Pancreas (tissue), 10 donors: ENCODE measurements around the gene IMPG1. TPM values are rescaled to one million over a fixed set of nuclear protein-coding genes. Genes with fewer than 3 reads are reported as not detected.
"Not testable (repeated sequence)": the region's sequence is repeated elsewhere in the genome, so short reads cannot be mapped to it uniquely, and the experiment has no call there.

Experiments
- ATAC-seq, 4 donors: fragments of 200-7000 bp; cut with Tn5 transposase; one replicate each; pipeline versions ENCODE4 v1.8.0 to v1.9.1; 2020; ENCODE audit warnings: mild to moderate bottlenecking in 4 of 4, moderate library complexity in 4 of 4
- DNase-seq, 6 donors: peaks; one replicate each; pipeline ENCODE4 v3.0.0-alpha.2; 2020
- FAIRE-seq: peaks from 2 replicates; lab custom pipeline; 2012; peaks lifted over from hg19 to GRCh38; lab: Jason Lieb, UNC
- H3K27ac ChIP-seq, 4 donors: fragments of 200-600 bp; sonication (generic); 1 replicate in 3 of 4; 2 replicates in 1 of 4; pipeline versions ENCODE4 v1.5.0 to v1.8.0; 2020
- H3K27me3 ChIP-seq, 4 donors: fragments of 200-600 bp; one replicate each; pipeline ENCODE4 v1.8.0; 2021
- H3K36me3 ChIP-seq, 3 donors: fragments of 200-600 bp; sonication (generic) in 1 of 3; one replicate each; pipeline versions ENCODE4 v1.5.0 to v1.8.0; 2020 to 2021
- H3K4me1 ChIP-seq, 3 donors: fragments of 200-600 bp; one replicate each; pipeline ENCODE4 v1.8.0; 2021
- H3K4me3 ChIP-seq, 4 donors: fragments of 200-600 bp; sonication (generic) in 2 of 4; one replicate each; pipeline versions ENCODE4 v1.5.0 to v1.8.0; 2020 to 2021
- H3K9me3 ChIP-seq, 4 donors: fragments of 200-600 bp; one replicate each; pipeline ENCODE4 v1.8.0; 2021
- CTCF ChIP-seq, 4 donors: fragments of 200-600 bp; sonication (generic) in 3 of 4; IDR thresholded peaks; one replicate each; pipeline versions ENCODE4 v1.5.0 to v1.8.0; 2021; ENCODE audit warnings: antibody characterized with exemption in 4 of 4
- WGBS, 2 donors: extraction: QIAGEN DNeasy Blood & Tissue Kit; methylation state at CpG; one replicate each; pipeline ENCODE4 v1.1.7; 2013; 5-methylcytosine and 5-hydroxymethylcytosine counted together
- intact Hi-C, 3 donors: fragments of 100-400 bp; cut with DNase I; formaldehyde crosslinking; loops; one replicate each; pipeline versions ENCODE4 v1.11.1 to v1.14.2; 2022
- polyA plus RNA-seq, 2 donors: library from polyadenylated mRNA; stranded (reverse); fragments of 200-250 nt; gene quantifications; one replicate each; pipeline ENCODE4 v1.2.3, GENCODE V29; 2013
- total RNA-seq, 6 donors: library from RNA; stranded (reverse); fragmentation: NEBNext Ultra II Directional in 4 of 6; extraction: Animal tissue kit (Norgen Biotek cat#: 25700) in 4 of 6; gene quantifications; one replicate each; pipeline versions ENCODE4 v1.2.1 to v1.2.4, GENCODE V29; 2021 to 2023
- donor health status: healthy with polysubstance abuse.
- donor health status: DM: no; HTN: no; CAD: no; lungs with moderate emphysema.
- donor health status: DM: no; HTN: no; CAD: no.
- donor health status: control.
- donor health status: control.
- donor health status: Bipolar disorder and iron deficiency.
- donor health status: DM: yes; HTN: yes; CAD: no.
- donor health status: DM: no; HTN: no; CAD: no.
- donor health status: DM: no; HTN: no; CAD: no.
- donor health status: DM: yes; HTN: yes; CAD: no.

Gene IMPG1
- total and polyA plus RNA-seq, 8 donors = 0.04 to 0.44 (median 0.07) TPM; not detected in 1

- H3K4me1 ChIP-seq = no peaks in the 10 kb centered on the region
- DNase-seq (no peak), ATAC-seq (no peak), FAIRE-seq (no peak)
- no peak overlapping the region for H3K4me3 ChIP-seq
- TF ChIP-seq CTCF (IDR thresholded peaks at IDR 0.05) = no peak
- WGBS, 2 donors = 88% methylated on average over 2 of the region's 2 CpGs
- intact Hi-C loops = no loop called here
- no peaks in the 10 kb centered on the region for H3K27me3 ChIP-seq
- peaks cover 0 to 8% (median 0%) of the 10 kb centered on the region in 3 donors for H3K36me3 ChIP-seq
- H3K9me3 ChIP-seq = no peaks in the 10 kb centered on the region
- no peak overlapping the region for H3K27ac ChIP-seq
Observed at GRCh38 chr6:75907444-75907843, 165.0 kb downstream of the IMPG1 start.

GRCh38 chr6:75906871-75907270 is 165.6 kb downstream of the IMPG1 start:
- no peak overlapping the region for H3K27ac ChIP-seq
- DNase-seq (no peak), FAIRE-seq (no peak), ATAC-seq (no peak)
- H3K36me3 ChIP-seq = peaks cover 0 to 8% (median 0%) of the 10 kb centered on the region in 3 donors
- 92 to 94% methylated on average over 3 of the region's 3 CpGs for WGBS, 2 donors
- no peaks in the 10 kb centered on the region for H3K4me1 ChIP-seq
- no peaks in the 10 kb centered on the region for H3K9me3 ChIP-seq
- intact Hi-C loops = no loop called here
- TF ChIP-seq CTCF (IDR thresholded peaks at IDR 0.05) = no peak
- no peak overlapping the region for H3K4me3 ChIP-seq
- H3K27me3 ChIP-seq = no peaks in the 10 kb centered on the region

- WGBS, 2 donors = 97 to 99% methylated on average over 11 to 14 of the region's 14 CpGs
- H3K4me1 ChIP-seq, FAIRE-seq, H3K4me3 ChIP-seq, H3K36me3 ChIP-seq, intact Hi-C loops, H3K27ac ChIP-seq, H3K27me3 ChIP-seq, ATAC-seq, H3K9me3 ChIP-seq, DNase-seq: not testable (repeated sequence)
Observed at GRCh38 chr6:75905129-75905528, 167.3 kb downstream of the IMPG1 start.

DNA sequence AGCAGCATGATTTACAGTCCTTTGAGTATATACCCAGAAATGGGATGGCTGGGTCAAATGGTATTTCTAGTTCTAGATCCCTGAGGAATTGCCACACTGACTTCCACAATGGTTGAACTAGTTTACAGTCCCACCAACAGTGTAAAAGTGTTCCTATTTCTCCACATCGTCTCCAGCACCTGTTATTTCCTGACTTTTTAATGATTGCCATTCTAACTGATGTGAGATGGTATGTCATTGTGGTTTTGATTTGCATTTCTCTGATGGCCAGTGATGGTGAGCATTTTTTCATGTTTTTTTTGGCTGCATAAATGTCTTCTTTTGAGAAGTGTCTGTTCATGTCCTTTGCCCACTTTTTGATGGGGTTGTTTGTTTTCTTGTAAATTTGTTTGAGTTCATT is 172.2 kb downstream of the IMPG1 start:
- H3K27ac ChIP-seq, H3K36me3 ChIP-seq, H3K4me3 ChIP-seq, ATAC-seq, H3K27me3 ChIP-seq, DNase-seq, intact Hi-C loops, H3K4me1 ChIP-seq, FAIRE-seq, H3K9me3 ChIP-seq: not testable (repeated sequence)
- WGBS, 2 donors = 97 to 100% methylated on average over 1 of the region's 1 CpG

DNA sequence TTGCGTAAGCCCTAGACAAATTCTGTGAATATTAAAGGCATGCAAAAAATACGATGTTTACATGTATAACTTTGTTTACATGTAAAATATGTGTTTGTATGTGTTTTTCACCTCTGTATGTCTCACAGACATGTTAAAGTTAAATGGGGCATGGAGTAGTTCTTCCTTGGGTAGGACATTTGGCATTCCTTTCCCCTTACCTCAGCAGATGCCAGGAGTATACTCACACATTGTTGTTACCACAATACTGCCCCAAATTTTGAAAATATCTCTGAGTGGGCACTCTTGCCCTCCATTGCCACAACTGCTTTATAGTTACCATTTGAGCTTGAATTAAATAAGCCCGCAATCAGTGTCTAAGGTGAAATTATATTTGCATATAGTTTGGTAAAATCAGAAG is 175.9 kb downstream of the IMPG1 start:
- Histone ChIP-seq H3K36me3 (peaks cover 0 to under 1% (median 0%) of the 10 kb centered on the region in 3 donors), H3K4me3 (no peak overlapping the region), H3K4me1 (peaks cover 0 to 4% (median 0%) of the 10 kb centered on the region in 3 donors), H3K27me3 (no peaks in the 10 kb centered on the region), H3K9me3 (no peaks in the 10 kb centered on the region), H3K27ac (no peak overlapping the region)
- ATAC-seq (no peak), FAIRE-seq (no peak), DNase-seq (no peak)
- 66 to 94% methylated on average over 3 of the region's 3 CpGs for WGBS, 2 donors
- intact Hi-C loops = no loop called here
- TF ChIP-seq CTCF (IDR thresholded peaks at IDR 0.05) = no peak

GRCh38 chr6:75893776-75894152 is 178.7 kb downstream of the IMPG1 start:
- no peaks in the 10 kb centered on the region for H3K27me3 ChIP-seq
- no peak overlapping the region for H3K4me3 ChIP-seq
- H3K4me1 ChIP-seq = peaks cover 0 to 4% (median 0%) of the 10 kb centered on the region in 3 donors
- H3K36me3 ChIP-seq = peaks cover 0 to 11% (median 0%) of the 10 kb centered on the region in 3 donors
- ATAC-seq (peak in 2 of 4 donors; percentile 23 to 31), DNase-seq (no peak), FAIRE-seq (no peak)
- intact Hi-C loops = no loop called here
- H3K9me3 ChIP-seq = no peaks in the 10 kb centered on the region
- H3K27ac ChIP-seq = no peak overlapping the region
- TF ChIP-seq CTCF (IDR thresholded peaks at IDR 0.05) = no peak
- WGBS, 2 donors = 73 to 77% methylated on average over 2 of the region's 2 CpGs
